ENCODE data around the gene TAF4. TPM values are rescaled to one million over a fixed set of nuclear protein-coding genes. Genes with fewer than 3 reads are reported as not detected.
"Not testable (repeated sequence)": the region's sequence is repeated elsewhere in the genome, so short reads cannot be mapped to it uniquely, and the experiment has no call there.

The TAF4 gene
- total RNA-seq, 2 donors from 2014 or later: 17.8 to 19.5 TPM

DNA sequence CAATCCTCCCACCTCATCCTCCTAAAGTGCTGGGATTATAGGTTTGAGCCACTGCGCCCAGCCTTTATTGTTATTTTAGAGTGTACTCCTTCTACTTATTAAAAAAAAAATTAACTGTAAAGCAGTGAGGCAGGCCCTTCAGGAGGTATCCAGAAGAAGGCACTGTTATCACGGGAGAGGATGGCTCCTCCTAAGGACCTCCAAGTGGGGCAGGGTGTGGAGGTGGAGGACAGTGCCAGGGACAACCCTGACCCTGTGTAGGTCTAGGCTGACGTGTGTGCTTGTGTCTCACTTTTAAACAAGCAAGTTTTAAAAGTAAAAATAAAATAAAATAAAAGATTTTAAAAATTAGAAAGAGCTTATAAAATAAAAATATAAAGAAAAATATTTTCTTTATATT is 23.7 kb upstream of the TAF4 start:
- H3K27me3 Mint-ChIP-seq: peaks cover 5% of the 10 kb centered on the region
- no peaks in the 10 kb centered on the region for H3K9me3 ChIP-seq (ENCODE audit: control insufficient read depth, low read length, poor library complexity, severe bottlenecking)
- H3K4me3 Mint-ChIP-seq: no peak overlapping the region
- ATAC-seq (no peak), DNase-seq (no peak)
- H3K36me3 Mint-ChIP-seq (ENCODE audit: low read depth): no peaks in the 10 kb centered on the region
- no peak overlapping the region for H3K27ac Mint-ChIP-seq
- no peaks in the 10 kb centered on the region for H3K4me1 Mint-ChIP-seq

DNA sequence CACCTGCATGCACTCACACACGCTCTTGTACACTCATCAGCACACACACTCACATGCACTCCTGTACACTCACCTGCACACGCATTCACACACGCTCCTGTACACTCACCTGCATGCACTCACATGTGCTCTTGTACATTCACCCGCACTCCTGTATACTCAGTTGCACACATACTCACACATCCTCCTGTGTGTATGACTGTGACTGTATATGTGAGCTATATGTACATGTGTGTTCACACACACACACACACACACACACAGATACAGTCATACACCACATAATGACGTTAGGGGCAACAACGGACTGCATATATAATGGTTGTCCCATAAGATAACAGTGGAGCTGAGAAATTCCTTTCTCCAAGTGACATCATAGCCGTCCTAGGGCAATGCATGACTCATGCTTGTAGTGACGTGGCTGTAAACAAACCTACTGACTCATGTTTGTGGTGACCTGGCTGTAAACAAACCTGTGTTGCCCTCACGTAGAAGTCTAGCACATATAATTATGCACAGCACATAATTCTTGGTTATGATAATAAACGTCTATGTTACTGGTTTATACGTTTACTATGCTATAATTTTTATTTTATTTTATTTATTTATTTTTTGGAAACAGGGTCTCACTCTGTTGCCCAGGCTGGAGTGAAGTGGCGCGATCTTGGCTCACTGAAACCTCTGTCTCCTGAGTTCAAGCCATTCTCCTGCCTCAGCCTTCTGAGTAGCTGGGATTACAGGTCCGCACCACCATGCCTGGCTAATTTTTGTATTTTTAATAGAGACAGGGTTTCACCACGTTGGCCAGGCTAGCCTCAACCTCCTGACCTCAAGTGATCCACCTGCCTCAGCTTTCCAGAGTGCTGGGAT is 22.8 kb upstream of the TAF4 start:
- H3K4me3 Mint-ChIP-seq: no peak overlapping the region
- no peak overlapping the region for H3K27ac Mint-ChIP-seq
- ATAC-seq (peak; percentile 42), DNase-seq (no peak)
- no peaks in the 10 kb centered on the region for H3K4me1 Mint-ChIP-seq
- H3K36me3 Mint-ChIP-seq (ENCODE audit: low read depth): no peaks in the 10 kb centered on the region
- H3K27me3 Mint-ChIP-seq: peaks cover 5% of the 10 kb centered on the region
- H3K9me3 ChIP-seq (ENCODE audit: control insufficient read depth, low read length, poor library complexity, severe bottlenecking): no peaks in the 10 kb centered on the region

GRCh38 chr20:62087632-62088031 is 22.0 kb upstream of the TAF4 start:
- Mint-ChIP-seq H3K27me3 (peaks cover 5% of the 10 kb centered on the region), H3K4me1 (no peaks in the 10 kb centered on the region), H3K27ac (no peak overlapping the region), H3K36me3 (ENCODE audit: low read depth) (no peaks in the 10 kb centered on the region), H3K4me3 (no peak overlapping the region)
- ATAC-seq: no peak
- no peak for DNase-seq
- no peaks in the 10 kb centered on the region for H3K9me3 ChIP-seq (ENCODE audit: control insufficient read depth, low read length, poor library complexity, severe bottlenecking)

DNA sequence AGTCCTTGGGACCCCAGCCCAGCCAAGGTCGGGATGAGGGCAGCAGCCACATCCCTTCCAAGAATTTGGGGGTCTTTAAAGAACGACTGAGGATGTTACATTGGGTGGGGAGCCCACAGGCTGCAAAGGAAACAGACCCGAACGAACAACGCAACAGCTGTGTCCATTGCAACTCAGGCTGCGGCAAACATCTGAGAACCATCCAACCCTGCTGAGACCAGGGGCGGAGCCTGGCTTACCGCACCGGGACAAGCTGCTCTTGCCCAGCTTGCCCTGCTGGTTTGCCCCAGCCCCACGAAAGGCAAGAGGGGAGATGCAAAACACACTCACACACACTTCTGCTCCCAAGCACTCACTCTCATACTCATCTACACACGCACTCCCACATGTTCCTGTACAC is 21.5 kb upstream of the TAF4 start:
- no peak for DNase-seq
- no peaks in the 10 kb centered on the region for H3K4me1 Mint-ChIP-seq

DNA sequence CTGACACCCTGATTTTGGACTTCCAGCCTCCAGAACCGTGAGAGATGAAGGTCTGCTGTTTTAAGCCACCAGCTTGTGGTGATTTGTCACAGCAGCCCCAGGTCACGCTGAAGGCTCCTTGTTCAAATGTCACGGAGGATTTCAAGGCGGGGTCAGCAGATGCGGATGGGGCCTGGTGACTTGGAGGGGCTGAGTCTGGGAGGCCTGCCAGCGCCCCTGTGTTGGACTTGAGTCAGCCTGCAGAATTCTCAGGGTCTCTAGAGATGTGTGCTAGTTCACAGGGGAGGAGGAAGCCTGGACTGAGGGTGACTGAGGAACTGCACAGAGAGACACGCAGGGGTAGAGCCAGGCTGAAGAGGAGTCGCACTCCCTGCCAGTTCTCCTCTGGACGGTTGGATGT is 19.5 kb upstream of the TAF4 start:
- H3K9me3 ChIP-seq (ENCODE audit: control insufficient read depth, low read length, poor library complexity, severe bottlenecking): no peaks in the 10 kb centered on the region
- DNase-seq: no peak
- Mint-ChIP-seq H3K4me3 (no peak overlapping the region), H3K27me3 (peaks cover 5% of the 10 kb centered on the region), H3K27ac (no peak overlapping the region), H3K4me1 (no peaks in the 10 kb centered on the region), H3K36me3 (ENCODE audit: low read depth) (no peaks in the 10 kb centered on the region)
- ATAC-seq: no peak

More for the DNA sequence above, 21.5 kb upstream of the TAF4 start:
- ATAC-seq: no peak
- no peak overlapping the region for H3K27ac Mint-ChIP-seq
- peaks cover 5% of the 10 kb centered on the region for H3K27me3 Mint-ChIP-seq
- H3K9me3 ChIP-seq (ENCODE audit: control insufficient read depth, low read length, poor library complexity, severe bottlenecking): no peaks in the 10 kb centered on the region
- H3K4me3 Mint-ChIP-seq: no peak overlapping the region
- H3K36me3 Mint-ChIP-seq (ENCODE audit: low read depth): no peaks in the 10 kb centered on the region

GRCh38 chr20:62084224-62084623 is 18.5 kb upstream of the TAF4 start:
- ATAC-seq; H3K9me3 ChIP-seq (ENCODE audit: control insufficient read depth, low read length, poor library complexity, severe bottlenecking); H3K36me3 Mint-ChIP-seq (ENCODE audit: low read depth); H3K27ac Mint-ChIP-seq; H3K27me3 Mint-ChIP-seq; H3K4me3 Mint-ChIP-seq; H3K4me1 Mint-ChIP-seq; DNase-seq: not testable (repeated sequence)

DNA sequence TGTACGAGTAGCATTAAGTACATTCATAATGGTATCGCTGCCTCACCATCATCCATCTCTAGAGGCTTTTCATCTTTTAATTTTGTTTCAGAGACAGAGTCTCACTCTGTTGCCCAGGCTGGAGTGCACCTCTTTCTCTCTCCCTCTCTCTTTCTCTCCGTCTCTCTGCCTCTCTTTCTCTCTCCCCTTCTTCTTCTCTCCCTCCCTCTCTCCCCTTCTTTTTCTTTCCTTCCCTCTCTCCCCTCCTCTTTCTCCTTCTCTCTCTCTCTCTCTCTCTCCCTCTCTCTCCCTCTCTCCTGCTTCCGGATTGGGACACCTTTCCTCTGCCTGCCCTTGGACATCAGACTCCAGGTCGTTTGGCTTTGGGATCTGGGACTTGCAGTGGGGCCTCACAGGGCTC is 17.6 kb upstream of the TAF4 start:
- Mint-ChIP-seq H3K4me1 (no peaks in the 10 kb centered on the region), H3K27ac (no peak overlapping the region), H3K27me3 (peaks cover 5% of the 10 kb centered on the region), H3K4me3 (no peak overlapping the region), H3K36me3 (ENCODE audit: low read depth) (no peaks in the 10 kb centered on the region)
- DNase-seq: no peak
- no peak for ATAC-seq
- no peaks in the 10 kb centered on the region for H3K9me3 ChIP-seq (ENCODE audit: control insufficient read depth, low read length, poor library complexity, severe bottlenecking)

DNA sequence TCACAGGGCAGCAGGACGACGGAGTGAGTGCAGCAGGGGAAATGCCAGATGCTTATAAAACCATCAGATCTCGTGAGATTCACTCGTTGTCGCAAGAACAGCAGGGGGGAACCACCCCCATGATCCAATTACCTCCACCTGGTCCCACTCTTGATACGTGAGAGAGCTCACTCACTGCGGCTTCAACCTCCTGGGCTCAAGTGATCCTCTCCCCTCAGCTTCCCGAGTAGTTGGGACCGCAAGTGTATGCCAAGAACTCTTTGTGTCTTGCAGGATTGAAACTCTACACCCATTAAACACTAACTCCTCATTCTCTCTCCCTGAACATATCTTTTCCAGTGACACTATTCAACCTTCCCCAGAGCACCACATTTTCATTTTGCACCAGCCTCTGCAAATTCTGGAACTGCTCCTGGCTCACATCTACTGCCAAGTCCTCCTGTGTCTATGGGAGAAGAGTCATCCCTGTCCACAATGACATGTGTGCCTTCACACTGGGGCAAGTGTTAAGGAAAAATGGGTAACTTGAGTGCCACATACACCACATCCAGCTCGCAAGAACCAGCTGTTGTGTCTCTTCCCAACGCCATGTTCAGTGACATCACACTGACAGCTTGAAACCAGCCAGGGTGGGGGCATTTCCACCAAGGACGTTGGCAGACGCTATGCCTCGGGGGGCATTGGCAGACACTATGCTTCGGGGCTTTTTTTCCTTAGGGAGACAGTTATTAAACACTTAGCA is 14.7 kb upstream of the TAF4 start:
- Mint-ChIP-seq H3K27ac (no peak overlapping the region), H3K36me3 (ENCODE audit: low read depth) (peaks cover 2% of the 10 kb centered on the region), H3K4me1 (no peaks in the 10 kb centered on the region), H3K4me3 (no peak overlapping the region), H3K27me3 (peaks cover 5% of the 10 kb centered on the region)
- ATAC-seq (no peak), DNase-seq (no peak)
- H3K9me3 ChIP-seq (ENCODE audit: control insufficient read depth, low read length, poor library complexity, severe bottlenecking): peaks cover 3% of the 10 kb centered on the region

- DNase-seq (no peak), ATAC-seq (no peak)
- Mint-ChIP-seq H3K4me3 (no peak overlapping the region), H3K27me3 (no peaks in the 10 kb centered on the region), H3K36me3 (ENCODE audit: low read depth) (peaks cover 2% of the 10 kb centered on the region), H3K4me1 (no peaks in the 10 kb centered on the region), H3K27ac (no peak overlapping the region)
- H3K9me3 ChIP-seq (ENCODE audit: control insufficient read depth, low read length, poor library complexity, severe bottlenecking): peaks cover 3% of the 10 kb centered on the region
Measured at GRCh38 chr20:62079166-62079565, 13.5 kb upstream of the TAF4 start.

DNA sequence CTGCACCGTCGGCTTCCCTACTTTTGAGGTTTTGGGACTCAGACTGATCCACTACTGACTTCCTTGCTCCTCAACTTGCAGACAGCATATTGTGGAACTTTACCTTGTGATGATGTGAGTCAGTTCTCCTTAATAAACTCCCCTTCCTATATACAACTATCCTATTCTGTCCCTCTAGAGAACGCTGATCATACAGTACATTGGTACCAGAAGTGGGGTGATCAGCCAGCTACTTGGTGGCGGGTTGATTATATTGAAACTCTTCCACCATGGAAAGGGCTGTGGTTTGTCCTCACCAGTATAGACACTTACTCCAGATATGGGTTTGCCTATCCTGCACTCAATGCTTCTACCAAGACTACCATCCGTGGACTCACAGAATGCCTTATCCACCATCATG is 7.6 kb upstream of the TAF4 start:
- Mint-ChIP-seq H3K4me1 (no peaks in the 10 kb centered on the region), H3K4me3 (no peak overlapping the region), H3K27ac (no peak overlapping the region), H3K36me3 (ENCODE audit: low read depth) (peaks cover 2% of the 10 kb centered on the region), H3K27me3 (peaks cover 7% of the 10 kb centered on the region)
- peaks cover 3% of the 10 kb centered on the region for H3K9me3 ChIP-seq (ENCODE audit: control insufficient read depth, low read length, poor library complexity, severe bottlenecking)
- no peak for ATAC-seq
- no peak for DNase-seq

GRCh38 chr20:62071669-62072430 is 6.2 kb upstream of the TAF4 start:
- H3K36me3 Mint-ChIP-seq (ENCODE audit: low read depth); ATAC-seq; H3K4me3 Mint-ChIP-seq; H3K27me3 Mint-ChIP-seq; H3K9me3 ChIP-seq (ENCODE audit: control insufficient read depth, low read length, poor library complexity, severe bottlenecking); DNase-seq; H3K27ac Mint-ChIP-seq: not testable (repeated sequence)
- peaks cover 11% of the 10 kb centered on the region for H3K4me1 Mint-ChIP-seq

GRCh38 chr20:62069741-62070216 is 4.1 kb upstream of the TAF4 start:
- Mint-ChIP-seq H3K36me3 (ENCODE audit: low read depth) (no peaks in the 10 kb centered on the region), H3K27me3 (peaks cover 7% of the 10 kb centered on the region), H3K4me3 (no peak overlapping the region), H3K27ac (no peak overlapping the region), H3K4me1 (peaks cover 15% of the 10 kb centered on the region)
- H3K9me3 ChIP-seq (ENCODE audit: control insufficient read depth, low read length, poor library complexity, severe bottlenecking): no peaks in the 10 kb centered on the region
- no peak for DNase-seq
- ATAC-seq: no peak

- Mint-ChIP-seq H3K27me3 (peaks cover 7% of the 10 kb centered on the region), H3K27ac (no peak overlapping the region), H3K4me3 (no peak overlapping the region), H3K4me1 (peaks cover 15% of the 10 kb centered on the region), H3K36me3 (ENCODE audit: low read depth) (no peaks in the 10 kb centered on the region)
- ATAC-seq (no peak), DNase-seq (no peak)
- no peaks in the 10 kb centered on the region for H3K9me3 ChIP-seq (ENCODE audit: control insufficient read depth, low read length, poor library complexity, severe bottlenecking)
Measured at GRCh38 chr20:62068997-62069396, 3.3 kb upstream of the TAF4 start.

Measured in T-helper 17 cell (primary cell).